Fibroblast of mammary gland (primary cell): ENCODE measurements around the gene BTN3A1.
A peak's percentile ranks its signal among the peaks of the same experiment; 100 is the strongest.

Experiments
- DNase-seq: peaks from one replicate; pipeline ENCODE4 v3.0.0-alpha.2; 2010; ENCODE audit warnings: low read depth
- H3K4me3 ChIP-seq: 2 replicates; pipeline ENCODE4 v1.5.1; 2011; ENCODE audit warnings: low read depth, mild to moderate bottlenecking, low read length, moderate library complexity; ENCODE audit not compliant: control insufficient read depth
- TF ChIP-seq, protein P1 (sequence below): conservative IDR thresholded peaks from 2 replicates; pipeline ENCODE4 v1.5.1; 2011; ENCODE audit warnings: low read depth, low read length, inconsistent platforms; ENCODE audit not compliant: control insufficient read depth, insufficient read depth

The BTN3A1 gene

DNA sequence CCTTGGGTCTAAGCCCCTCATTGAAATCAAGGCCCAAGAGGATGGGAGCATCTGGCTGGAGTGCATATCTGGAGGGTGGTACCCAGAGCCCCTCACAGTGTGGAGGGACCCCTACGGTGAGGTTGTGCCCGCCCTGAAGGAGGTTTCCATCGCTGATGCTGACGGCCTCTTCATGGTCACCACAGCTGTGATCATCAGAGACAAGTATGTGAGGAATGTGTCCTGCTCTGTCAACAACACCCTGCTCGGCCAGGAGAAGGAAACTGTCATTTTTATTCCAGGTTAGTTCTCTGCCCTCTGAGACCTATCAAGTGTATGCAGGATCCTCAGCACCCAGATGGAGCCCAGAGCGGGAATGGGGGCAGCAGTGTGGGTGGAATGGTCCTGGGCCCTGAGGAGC lies 14.1 kb upstream of the BTN3A1 start:
- TF ChIP-seq, protein P1, sequence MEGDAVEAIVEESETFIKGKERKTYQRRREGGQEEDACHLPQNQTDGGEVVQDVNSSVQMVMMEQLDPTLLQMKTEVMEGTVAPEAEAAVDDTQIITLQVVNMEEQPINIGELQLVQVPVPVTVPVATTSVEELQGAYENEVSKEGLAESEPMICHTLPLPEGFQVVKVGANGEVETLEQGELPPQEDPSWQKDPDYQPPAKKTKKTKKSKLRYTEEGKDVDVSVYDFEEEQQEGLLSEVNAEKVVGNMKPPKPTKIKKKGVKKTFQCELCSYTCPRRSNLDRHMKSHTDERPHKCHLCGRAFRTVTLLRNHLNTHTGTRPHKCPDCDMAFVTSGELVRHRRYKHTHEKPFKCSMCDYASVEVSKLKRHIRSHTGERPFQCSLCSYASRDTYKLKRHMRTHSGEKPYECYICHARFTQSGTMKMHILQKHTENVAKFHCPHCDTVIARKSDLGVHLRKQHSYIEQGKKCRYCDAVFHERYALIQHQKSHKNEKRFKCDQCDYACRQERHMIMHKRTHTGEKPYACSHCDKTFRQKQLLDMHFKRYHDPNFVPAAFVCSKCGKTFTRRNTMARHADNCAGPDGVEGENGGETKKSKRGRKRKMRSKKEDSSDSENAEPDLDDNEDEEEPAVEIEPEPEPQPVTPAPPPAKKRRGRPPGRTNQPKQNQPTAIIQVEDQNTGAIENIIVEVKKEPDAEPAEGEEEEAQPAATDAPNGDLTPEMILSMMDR = no peak
- DNase-seq = no peak
- no peak overlapping the region for H3K4me3 ChIP-seq

DNA sequence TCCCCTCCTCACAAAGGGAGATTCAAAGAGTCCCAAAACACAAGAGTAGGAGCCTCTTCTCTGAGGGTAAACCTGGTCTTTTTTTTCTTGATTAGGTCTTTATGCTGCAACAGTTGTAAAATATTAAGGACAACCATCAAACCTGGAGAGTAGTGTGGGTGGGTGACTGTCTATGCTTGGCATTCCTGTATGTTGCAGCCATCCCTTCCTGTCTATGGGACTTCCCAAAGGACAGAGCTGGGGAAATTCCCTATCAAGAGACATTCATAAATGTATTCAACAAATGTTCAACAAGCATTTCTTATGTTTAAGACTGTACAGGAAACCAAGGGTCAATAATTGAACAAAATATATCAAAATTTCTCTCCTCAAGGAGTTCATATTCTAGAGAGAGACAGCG lies 13.6 kb upstream of the BTN3A1 start:
- DNase-seq = no peak
- no peak overlapping the region for H3K4me3 ChIP-seq
- TF ChIP-seq, protein P1 = no peak

DNA sequence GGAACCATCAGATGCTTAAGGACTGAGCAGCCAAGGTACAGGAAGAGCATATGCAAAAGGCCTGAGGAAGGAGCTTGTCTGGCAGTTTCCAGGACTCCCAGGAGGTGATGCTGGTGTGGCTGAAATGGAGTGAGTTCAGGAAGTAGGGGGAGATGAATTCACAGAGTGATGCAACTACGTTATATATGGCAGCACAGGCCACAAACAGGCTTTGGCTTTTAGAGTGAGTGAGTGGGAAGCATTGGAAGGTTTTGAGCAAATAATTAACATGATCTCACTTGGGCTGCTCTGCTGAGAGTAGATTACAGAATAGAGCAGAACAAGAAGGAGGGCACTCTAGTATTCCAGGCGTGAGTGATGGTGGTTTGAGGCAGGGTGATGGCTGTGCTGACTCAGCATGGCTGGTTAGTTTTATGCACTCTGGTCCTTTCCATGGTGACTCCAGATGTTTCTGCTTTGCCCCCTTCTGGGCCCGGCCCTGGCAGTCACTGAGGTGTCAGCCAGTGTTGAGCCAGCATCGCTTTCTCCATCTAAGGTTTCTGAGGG lies 12.7 kb upstream of the BTN3A1 start:
- DNase-seq = peak; percentile 38
- H3K4me3 ChIP-seq = no peak overlapping the region
- TF ChIP-seq, protein P1 = no peak

DNA sequence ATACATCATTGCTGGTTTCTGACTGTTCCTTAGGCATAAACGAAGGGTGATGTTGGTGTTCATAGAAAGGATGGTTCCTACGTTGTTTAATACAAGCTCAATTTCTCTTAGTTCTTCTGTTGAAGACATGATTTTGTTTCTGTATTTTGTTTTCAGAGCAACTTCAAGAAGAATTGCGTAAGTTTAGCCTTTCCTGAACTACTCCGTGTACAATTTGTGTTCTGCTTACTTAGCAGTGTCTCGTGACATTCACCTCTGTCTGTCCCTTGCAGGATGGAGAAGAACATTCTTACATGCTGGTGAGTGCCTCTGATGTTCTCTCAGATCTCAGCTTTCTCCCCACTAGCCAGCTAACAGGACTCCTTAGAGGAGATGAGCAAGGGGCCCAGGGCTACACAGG lies 11.5 kb upstream of the BTN3A1 start:
- TF ChIP-seq, protein P1 = no peak
- DNase-seq = no peak
- no peak overlapping the region for H3K4me3 ChIP-seq

DNA sequence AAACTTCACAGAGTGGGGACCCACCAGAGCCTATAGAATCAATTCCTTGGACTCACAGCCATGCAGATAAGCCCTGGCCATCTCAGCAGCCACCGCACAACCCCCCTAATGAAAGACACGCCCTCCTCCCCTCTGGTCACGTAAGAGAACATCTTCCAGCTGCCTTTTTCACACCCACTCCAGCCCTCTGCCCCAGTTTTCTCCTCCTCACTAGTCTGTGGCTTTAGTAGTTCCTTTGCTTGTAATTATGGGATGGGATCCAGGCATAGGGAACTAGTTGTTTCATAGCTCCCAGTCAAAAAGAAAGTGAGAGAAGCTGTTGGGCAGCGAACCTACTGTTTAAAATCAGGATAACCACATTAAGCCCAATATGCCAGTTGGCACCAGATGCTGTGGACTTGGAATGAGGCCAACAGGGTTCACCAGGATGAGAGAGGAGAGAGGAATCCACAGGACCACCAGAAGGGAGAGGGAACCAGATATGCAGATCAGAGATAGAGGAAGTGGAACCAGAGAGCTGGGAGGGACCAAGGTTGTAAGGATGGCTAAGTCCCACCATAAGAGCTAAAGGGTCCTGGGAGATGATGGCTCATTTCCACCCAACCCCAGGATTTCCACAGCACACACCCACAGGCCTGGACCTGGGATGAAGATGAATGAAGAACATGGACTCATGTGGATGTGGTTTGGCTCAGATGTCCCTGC lies 9.0 kb upstream of the BTN3A1 start:
- no peak overlapping the region for H3K4me3 ChIP-seq
- peak; percentile 76 for DNase-seq
- TF ChIP-seq, protein P1 = no peak

GRCh38 chr6:26394289-26394688 lies 7.8 kb upstream of the BTN3A1 start:
- TF ChIP-seq, protein P1 = no peak
- H3K4me3 ChIP-seq = no peak overlapping the region
- DNase-seq = peak; percentile 81

GRCh38 chr6:26398555-26398954 lies 3.5 kb upstream of the BTN3A1 start:
- TF ChIP-seq, protein P1 = no peak
- no peak for DNase-seq
- no peak overlapping the region for H3K4me3 ChIP-seq
